SH-SY5Y (cell line): ENCODE measurements around the gene ARSJ.

Experiments
- GATA2 ChIP-seq: IDR thresholded peaks from 2 replicates; pipeline ENCODE4 v1.6.1; 2011; ENCODE audit warnings: mild to moderate bottlenecking, low read depth, low read length
- GATA3 ChIP-seq: IDR thresholded peaks from 2 replicates; pipeline ENCODE4 v1.6.1; 2011; ENCODE audit warnings: low read depth, mild to moderate bottlenecking, low read length, moderate library complexity

DNA sequence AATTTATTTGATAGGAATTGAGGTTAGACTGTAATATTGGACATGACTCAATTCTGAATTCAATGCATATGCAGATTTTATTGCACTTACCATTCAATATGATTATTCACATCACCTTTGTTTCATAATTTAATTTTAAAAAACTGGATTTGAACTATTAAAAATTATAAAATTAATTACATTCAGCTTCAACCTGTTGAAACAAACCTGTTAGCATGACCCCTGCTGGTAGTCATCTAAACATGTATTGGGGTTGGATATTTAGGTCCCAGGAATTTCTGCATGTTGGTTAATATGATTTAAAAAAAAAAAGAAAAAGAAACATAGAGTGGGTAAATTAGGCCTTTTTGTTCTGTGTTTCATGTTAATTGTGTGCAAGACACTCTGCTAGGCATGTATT lies 85.9 kb downstream of the ARSJ start:
- TF ChIP-seq GATA2, result no peak
- no peak for TF ChIP-seq GATA3
